HG02981 (cell line): ENCODE measurements around the gene OPCML.

ENCODE experiments used
- ATAC-seq: cut with Tn5 transposase; IDR thresholded peaks from one replicate; pipeline ENCODE4 v1.9.1; 2021; ENCODE audit warnings: mild to moderate bottlenecking, moderate library complexity; ENCODE audit not compliant: unreplicated experiment

Gene OPCML

DNA sequence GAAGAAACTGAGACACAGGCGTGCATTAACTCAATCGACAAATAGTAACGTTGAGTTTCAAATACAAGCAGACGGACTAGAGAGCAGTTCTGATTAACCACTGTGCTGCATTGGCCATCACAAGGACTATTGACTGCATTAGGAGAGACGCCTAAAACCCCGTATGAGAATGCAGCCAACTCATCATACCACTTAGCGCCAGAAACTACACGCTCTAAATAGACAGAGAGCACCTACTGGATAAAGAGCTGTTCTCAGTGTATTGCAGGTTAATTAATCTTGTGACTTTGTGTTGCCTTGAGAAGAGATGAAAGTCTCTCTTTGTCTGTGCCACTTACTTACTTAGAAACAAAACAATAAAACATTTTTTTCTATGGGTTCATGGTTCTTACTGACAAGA is 484.0 kb downstream of the OPCML start:
- no peak for ATAC-seq

- no peak for ATAC-seq
These were observed 484.6 kb downstream of the OPCML start for GRCh38 chr11:133047771-133048115.

DNA sequence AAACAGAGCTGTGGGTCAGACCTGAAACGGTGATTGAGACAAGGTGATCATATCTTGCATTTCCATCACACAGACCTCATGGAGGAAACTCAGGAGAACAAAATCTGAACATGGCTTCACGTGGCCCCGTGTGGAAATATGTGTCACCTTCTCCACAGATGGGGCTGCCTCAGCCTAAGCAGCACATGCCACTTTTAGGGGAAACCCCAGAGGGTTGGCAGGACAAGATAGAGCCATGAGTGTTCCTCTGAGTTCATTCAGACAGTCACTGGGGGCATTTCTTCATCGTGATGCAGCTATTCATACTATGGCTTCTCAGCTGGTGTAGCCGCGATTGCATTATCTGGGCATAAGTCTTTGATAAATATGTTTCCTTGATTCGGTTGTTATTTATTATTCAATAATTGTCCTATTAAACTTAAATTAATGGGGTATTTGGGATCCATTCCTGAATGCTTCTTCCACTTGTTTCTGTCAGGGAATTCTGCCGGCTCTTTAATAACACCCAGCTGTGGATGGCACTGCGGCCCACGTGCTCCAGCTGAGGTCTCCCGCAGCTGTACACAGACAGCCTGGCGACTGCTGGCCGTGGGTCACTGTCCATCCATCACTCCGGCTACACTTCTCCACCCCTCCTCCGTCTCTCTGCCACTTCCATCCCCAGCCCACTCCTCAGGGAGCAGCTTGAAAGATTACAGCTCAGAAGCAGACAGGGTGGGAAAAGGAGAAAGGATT is 485.1 kb downstream of the OPCML start:
- ATAC-seq = no peak

- ATAC-seq = no peak
These were observed 486.0 kb downstream of the OPCML start for GRCh38 chr11:133046252-133046651.

DNA sequence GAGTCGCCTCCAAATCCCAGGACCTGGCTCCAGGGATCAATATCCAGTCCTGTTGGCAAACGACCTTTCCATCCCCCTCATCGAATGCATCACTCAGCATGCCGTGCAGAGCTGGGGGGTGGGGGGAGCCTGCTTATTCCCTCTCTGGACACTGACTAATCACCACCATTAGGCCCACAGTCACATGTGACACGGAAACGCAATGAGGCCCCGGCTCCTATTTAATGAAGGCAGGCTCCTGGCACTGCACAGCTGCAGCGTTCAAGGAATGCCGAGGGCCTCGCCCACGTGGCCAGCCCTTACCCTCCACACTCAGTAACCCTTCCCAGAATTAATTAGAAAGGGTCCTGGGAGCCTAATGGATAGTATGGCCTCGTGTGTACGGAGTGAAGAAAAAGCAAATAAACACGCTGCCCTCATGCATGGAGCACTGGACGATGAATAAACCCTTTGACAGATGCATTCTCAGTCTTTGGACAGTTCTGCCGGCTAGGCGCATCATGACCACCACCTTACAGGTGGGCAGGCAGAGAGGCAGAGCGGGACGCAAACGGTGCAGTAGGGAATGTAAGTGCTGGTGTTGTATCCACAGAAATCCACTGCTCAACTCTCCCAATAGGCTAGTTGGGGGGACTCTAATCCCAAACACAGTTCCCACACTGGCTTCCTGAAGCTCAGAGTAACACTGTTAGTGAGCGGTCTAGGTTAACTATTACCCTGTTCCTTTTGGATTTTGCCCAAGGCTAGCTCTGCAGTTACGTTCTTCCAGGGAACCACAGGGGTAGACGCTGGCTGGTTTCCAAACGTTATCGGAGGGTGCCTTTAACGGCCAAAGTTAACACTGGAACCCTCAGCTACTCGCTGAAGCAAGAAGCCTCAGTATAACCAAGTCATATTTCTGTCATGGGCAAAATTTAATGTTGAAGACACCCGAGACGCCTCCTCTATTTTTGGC is 490.1 kb downstream of the OPCML start:
- ATAC-seq = no peak

DNA sequence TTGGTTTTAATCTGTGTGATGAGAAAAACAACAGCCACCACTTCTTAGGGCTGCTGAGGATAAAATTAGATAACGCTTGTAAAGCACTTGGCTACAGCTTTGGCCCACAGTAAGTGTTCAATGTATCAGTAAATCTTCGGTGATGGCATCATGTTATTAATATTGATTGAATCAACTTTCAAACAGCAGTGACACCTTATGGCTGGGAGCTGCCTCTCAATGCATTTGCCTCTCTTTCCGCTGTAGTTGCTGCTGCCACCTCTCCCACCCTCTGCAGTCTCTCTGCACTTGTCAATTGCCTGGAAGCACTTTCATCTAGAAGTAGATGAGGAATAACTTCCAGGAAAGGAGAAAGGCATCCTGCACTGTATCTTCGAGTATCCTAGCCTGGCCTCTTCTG is 491.1 kb downstream of the OPCML start:
- ATAC-seq = no peak

DNA sequence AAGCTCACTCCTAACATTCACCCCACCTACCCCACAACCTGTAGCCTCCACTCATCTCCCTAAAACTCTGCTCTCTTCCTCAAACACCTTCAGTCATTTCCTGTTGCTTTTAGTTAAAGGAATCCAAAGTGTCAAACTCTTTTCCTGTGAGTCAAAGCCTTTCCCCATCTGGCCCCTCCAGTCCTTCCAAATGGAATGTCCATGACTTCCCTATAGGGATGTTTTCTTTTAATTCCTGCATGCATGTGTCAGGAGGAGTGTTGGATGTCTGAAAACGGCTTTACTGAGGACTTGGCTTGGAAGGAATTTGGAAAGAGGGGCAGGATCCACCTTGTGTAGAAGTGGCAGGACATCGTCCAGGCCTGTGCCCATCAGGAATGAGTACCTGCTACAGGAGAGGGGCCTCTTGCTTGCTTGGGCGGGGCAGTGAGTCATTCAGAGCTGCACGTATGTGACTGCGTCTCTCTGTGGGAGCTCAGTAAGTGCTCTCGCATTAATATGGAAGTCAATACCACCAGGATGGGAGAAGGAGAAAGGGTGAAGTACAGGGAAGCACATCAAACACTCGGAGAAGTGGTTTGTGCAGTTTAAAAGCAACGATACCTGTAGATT is 491.9 kb downstream of the OPCML start:
- no peak for ATAC-seq

- no peak for ATAC-seq
These were observed 493.5 kb downstream of the OPCML start for GRCh38 chr11:133038850-133039249.

GRCh38 chr11:133034929-133035328 is 497.4 kb downstream of the OPCML start:
- ATAC-seq = no peak

DNA sequence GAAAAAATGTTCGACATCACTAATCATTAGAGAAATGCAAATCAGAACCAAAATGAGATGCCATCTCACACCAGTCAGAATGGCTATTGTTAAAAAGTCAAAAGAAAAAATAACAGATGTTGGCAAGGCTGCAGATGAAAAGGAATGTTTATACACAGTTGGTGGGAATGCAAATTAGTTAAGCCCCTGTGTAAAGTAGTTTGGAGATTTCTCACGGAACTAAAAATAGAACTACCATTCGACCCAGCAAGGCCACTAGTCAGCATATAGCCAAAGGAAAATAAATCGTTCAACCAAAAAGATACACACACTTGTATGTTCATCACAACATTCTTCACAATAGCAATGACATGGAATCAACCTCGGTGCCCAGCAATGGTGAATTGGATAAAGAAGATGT is 503.2 kb downstream of the OPCML start:
- ATAC-seq = no peak

DNA sequence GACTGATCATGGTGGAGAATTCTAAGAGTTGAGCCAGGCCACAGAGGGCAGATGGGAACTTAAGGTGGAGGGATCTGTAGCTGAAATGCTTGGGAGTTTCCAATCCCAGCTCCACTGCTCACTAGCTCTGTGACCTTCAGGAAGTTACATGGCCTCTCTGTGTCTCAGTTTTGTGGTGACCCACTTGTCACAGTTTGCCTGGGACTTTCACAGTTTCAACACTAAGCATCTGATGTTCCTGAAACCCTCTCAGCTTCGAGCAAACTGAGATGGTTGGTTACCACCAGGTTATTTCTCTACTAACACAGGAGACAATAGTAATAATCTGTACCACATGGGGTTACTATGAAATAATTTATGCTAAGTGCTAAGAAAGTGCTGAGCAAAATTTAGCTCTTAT is 505.3 kb downstream of the OPCML start:
- no peak for ATAC-seq

DNA sequence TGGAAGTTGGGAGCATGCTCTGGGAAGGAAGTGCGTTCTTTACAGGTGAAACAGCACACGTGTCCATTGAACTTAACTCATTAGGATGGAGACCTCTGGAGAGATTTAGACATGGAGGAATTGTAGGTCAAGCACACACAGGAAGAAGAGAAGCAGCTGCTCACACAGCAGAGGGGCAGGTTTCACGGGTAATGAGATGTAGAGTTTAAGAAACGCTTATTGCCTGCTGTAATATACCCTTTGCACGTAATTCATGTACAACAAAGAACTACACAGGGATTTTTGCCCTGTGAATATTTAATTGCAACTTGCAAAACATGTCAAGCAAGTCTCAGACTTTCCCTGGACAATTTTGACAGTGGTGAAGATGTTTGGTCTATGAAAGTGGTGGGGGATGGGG is 508.0 kb downstream of the OPCML start:
- ATAC-seq = no peak

DNA sequence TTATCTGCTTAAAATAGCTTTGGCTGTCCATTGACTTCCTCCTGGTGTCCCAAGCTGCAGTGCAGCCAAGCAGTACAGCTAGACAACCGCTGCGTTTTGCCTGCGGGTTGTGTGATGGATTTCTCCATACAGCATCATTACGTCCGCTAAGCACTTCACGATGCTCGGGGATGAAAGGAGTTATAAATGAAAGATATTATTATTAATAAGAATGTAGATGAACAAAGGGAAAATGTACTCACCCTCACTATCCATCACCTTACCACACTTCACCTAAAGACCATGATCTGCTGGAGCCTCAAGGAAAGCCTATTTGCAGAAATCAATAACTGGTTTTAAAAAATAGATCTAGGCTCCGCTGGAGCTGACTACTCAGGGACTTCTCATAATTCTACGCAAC is 509.1 kb downstream of the OPCML start:
- no peak for ATAC-seq

DNA sequence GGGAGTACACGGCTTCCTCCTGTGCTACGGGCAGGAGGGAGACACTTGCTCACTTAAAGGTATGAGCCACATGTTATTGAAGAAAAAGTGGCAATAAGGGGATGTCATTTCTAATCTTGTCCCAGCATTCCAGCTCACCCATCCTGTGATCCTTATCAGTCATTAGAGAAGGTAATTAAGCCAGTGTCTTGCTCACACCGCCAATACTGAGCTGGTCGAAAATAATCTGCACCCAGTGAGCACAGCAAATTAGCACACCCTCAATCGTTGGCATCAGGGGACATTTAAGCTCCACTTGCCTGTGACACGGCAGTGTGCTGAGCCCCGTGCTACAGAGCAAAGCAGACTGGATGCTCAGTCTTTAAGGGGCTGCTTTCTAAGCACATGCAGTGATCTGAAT is 510.7 kb downstream of the OPCML start:
- ATAC-seq = no peak

- ATAC-seq = no peak
These were observed 512.0 kb downstream of the OPCML start for GRCh38 chr11:133020372-133020714.

DNA sequence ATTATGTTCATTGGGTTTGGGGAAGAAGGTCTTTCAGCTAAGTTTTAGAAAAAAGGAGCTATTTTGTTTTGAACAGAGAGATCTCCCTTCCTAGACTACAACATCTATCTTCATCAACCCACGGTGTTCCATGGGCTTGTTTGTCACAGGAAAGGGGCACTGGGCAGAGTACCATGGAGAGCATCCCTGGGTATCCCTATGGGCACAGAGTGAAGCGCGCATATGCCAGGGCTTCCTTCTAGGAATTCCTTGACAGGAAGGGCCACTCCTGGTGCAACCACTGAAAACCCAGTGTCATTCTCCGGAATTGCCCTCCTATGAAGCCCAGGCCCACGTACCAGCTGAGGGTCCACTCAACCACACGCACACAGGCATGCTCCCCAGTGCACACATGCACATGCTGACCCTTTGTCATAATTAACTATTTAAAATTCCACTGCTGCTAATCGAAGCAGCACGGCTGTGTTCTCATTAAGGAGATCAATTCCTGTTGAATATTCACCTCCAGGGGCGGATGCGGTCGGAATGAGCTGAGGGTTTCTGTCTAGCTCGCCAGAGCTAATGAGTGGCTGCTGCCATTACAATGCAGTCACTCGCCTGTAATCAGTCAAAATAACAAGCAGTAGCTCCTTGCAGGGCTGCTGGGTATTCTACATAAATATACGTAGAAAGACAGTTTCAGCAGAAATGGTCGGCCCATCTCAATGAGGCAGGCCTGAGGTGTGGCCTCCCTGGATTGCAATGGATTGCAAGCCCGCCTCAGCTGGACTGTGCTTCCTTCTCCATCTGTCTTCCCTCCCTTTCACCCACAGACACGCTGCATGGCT is 512.5 kb downstream of the OPCML start:
- ATAC-seq = no peak

- no peak for ATAC-seq
These were observed 516.8 kb downstream of the OPCML start for GRCh38 chr11:133015457-133015856.

DNA sequence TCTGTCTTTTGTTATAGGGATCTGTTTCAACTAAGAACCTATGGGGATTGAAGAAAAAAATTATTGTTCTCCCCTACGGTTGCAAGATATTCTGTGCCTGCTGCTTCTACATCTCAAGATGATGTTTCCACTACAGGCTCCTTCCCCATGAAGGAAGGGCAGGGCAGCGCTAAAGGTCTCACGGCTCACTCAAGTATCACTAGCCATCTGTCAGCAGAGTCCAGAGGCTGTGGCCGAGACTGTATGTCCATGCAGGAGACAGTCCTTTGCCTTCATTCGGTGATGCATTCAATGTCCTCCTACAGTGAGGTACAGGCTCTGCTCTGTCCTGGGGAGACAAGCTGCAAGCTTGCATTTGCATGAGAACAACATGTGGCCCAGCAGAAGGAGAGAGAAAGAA is 518.0 kb downstream of the OPCML start:
- no peak for ATAC-seq

- no peak for ATAC-seq
These were observed 519.5 kb downstream of the OPCML start for GRCh38 chr11:133012803-133013202.

DNA sequence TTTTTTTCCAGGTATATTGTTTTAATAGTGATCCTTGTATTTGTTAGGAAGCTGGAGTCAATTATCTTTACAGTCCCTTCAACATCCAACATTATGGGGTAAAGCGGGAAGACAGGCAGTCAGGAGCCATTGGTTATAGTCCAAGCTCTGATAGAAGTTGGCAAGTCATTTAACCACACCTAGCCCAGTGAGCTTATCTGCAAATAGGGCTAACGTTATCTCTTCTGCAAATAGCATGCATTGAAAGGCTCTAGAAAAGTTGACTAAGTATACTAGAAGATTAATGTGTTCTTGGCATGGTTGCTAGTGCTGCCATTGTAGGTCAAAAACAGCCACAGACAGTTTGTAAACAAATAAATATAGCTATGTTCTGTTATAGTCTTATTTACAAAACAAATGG is 520.7 kb downstream of the OPCML start:
- ATAC-seq = no peak

DNA sequence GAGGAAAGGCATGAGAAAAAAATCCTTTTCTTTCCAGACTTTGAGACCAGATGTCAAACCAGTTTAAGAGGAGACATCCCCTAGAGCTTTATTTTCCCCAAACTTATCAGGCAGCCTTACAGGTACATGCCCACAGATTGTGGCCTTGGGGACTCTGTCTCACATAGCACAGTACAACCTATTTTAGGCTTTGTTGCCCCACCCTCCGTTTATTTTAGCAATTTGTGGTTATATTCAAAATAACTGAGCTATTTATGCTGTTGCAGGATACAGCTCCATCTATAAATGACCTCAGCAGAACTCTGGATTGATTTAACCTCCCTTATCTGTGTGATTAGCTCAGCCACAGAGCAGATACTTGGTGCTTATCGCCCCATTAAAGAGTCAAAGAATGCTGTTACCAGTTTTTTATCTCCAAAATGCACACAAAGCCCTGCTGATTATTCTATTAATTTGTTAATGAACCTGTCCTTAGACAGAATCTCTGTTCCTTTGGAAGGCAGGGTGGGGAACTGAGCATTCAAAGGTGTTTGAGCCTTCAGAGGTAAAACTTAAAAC is 525.2 kb downstream of the OPCML start:
- ATAC-seq = no peak
